ENCODE data around the gene RSU1. TPM values are rescaled to one million over a fixed set of nuclear protein-coding genes. Genes with fewer than 3 reads are reported as not detected.

RSU1 gene
- total RNA-seq, 1 donor from 2014 or later = 37.3 TPM

DNA sequence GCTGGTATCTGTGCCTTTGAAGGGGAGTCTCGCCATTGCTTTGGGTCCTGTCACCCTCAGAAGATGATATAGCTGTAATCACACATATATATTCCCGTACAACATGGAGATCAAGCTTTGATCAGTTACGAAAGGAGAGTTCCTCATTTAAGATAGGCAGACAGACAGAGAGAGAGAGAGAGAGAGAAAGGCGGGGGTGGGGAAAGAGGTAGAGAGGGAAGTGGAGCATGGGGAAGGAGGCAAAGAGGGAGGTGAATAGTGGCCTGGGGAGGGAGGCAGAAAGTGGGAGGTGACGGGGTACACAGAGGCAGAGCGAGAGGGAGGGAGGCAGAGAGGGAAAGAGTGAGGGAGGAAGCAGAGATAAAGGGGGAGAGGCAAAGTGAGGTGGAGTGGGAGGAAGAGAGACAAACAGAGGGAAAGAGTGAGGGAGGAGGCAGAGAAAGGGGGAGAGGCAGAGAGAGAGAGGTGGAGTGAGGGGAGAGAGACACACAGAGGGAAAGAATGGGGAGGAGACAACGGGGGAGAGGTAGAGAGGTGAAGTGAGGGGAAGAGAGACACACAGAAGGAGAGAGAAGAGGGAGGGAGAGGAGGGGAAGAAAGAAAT, 250.9 kb downstream of the RSU1 start:
- H3K27ac Mint-ChIP-seq = no peak overlapping the region
- no peak overlapping the region for H3K4me3 Mint-ChIP-seq
- no peaks in the 10 kb centered on the region for H3K4me1 Mint-ChIP-seq (ENCODE audit: unreplicated experiment)
- peaks cover 20% of the 10 kb centered on the region for H3K27me3 Mint-ChIP-seq
- no peak for DNase-seq (ENCODE audit: extremely low spot score, unreplicated experiment)
- no peaks in the 10 kb centered on the region for H3K9me3 Mint-ChIP-seq
- no peaks in the 10 kb centered on the region for H3K36me3 Mint-ChIP-seq
- TF ChIP-seq, protein P1, sequence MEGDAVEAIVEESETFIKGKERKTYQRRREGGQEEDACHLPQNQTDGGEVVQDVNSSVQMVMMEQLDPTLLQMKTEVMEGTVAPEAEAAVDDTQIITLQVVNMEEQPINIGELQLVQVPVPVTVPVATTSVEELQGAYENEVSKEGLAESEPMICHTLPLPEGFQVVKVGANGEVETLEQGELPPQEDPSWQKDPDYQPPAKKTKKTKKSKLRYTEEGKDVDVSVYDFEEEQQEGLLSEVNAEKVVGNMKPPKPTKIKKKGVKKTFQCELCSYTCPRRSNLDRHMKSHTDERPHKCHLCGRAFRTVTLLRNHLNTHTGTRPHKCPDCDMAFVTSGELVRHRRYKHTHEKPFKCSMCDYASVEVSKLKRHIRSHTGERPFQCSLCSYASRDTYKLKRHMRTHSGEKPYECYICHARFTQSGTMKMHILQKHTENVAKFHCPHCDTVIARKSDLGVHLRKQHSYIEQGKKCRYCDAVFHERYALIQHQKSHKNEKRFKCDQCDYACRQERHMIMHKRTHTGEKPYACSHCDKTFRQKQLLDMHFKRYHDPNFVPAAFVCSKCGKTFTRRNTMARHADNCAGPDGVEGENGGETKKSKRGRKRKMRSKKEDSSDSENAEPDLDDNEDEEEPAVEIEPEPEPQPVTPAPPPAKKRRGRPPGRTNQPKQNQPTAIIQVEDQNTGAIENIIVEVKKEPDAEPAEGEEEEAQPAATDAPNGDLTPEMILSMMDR (conservative IDR thresholded peaks at IDR 0.05) = no peak

DNA sequence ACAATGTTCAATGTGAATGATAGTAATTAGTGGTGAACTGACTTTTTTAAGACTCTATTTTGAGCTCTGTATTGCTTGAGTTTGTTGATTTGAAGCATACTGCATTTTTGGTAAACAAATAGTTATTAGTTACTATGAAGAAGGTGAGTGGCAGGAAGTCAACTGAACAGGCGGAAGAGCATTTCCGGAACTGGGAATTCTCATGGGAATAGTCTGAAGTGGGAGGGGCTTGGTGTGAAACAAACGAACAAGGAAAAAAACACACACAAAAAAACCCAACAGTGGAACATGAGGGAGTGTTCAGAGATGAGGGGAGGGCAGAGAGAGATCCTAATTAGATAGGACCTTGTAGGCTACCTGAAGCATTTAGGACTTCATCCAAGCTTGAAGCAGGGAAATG, 251.6 kb downstream of the RSU1 start:
- no peaks in the 10 kb centered on the region for H3K36me3 Mint-ChIP-seq
- H3K4me3 Mint-ChIP-seq = no peak overlapping the region
- no peak overlapping the region for H3K27ac Mint-ChIP-seq
- H3K27me3 Mint-ChIP-seq = peaks cover 15% of the 10 kb centered on the region
- TF ChIP-seq, protein P1 (conservative IDR thresholded peaks at IDR 0.05) = no peak
- no peak for DNase-seq (ENCODE audit: extremely low spot score, unreplicated experiment)
- H3K9me3 Mint-ChIP-seq = no peaks in the 10 kb centered on the region
- no peaks in the 10 kb centered on the region for H3K4me1 Mint-ChIP-seq (ENCODE audit: unreplicated experiment)

- Mint-ChIP-seq H3K4me3 (no peak overlapping the region), H3K4me1 (ENCODE audit: unreplicated experiment) (no peaks in the 10 kb centered on the region), H3K36me3 (no peaks in the 10 kb centered on the region), H3K27ac (no peak overlapping the region), H3K27me3 (peaks cover 22% of the 10 kb centered on the region), H3K9me3 (no peaks in the 10 kb centered on the region)
- TF ChIP-seq, protein P1 (conservative IDR thresholded peaks at IDR 0.05) = no peak
- no peak for DNase-seq (ENCODE audit: extremely low spot score, unreplicated experiment)
These were observed 254.3 kb downstream of the RSU1 start for GRCh38 chr10:16562891-16563290.

DNA sequence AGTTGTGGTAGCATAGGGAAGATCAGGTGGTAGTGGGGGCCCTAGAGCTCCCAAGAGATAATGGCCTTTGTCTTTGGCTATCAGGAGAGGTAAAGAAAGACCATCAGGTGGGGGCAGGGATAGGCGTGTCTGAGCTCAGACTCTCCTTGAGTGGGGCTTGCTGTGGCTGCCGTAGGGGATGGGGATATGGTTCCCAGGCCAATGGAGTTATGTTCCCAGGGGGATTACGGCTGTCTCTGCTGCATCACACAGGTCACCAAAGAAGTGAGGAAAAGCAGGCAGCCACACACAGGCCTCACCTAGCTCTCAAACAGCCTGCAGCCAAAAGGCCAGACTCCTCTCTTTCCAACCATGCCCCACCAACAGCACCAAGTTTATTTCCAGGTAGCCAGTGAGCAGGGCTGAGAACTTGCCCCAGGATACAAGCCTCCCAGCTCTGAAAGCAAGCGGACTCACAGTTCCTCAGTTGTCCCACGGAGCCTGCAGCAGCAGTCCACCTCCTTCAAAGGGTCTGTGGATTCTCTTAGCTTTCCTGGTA, 257.9 kb downstream of the RSU1 start:
- H3K27ac Mint-ChIP-seq = no peak overlapping the region
- no peaks in the 10 kb centered on the region for H3K9me3 Mint-ChIP-seq
- H3K36me3 Mint-ChIP-seq = no peaks in the 10 kb centered on the region
- H3K27me3 Mint-ChIP-seq = peaks cover 32% of the 10 kb centered on the region
- no peak overlapping the region for H3K4me3 Mint-ChIP-seq
- no peak for DNase-seq (ENCODE audit: extremely low spot score, unreplicated experiment)
- TF ChIP-seq, protein P1 (conservative IDR thresholded peaks at IDR 0.05) = no peak
- no peaks in the 10 kb centered on the region for H3K4me1 Mint-ChIP-seq (ENCODE audit: unreplicated experiment)

DNA sequence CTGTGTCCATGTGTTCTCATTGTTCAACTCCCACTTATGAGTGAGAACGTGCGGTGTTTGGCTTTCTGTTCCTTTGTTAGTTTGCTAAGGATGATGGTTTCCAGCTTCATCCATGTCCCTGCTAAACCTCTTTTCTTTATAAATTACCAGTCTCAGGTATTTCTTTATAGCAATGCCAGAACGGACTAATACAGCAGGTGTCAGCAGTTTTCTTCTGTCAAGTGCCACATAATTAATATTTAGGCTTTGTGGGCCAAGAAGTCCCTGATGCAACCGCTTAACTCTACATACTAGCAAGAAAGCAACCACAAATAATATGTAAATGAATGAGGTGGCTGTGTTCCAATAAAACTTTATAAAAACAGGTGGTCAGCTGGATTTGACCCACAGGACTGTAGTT, 269.3 kb downstream of the RSU1 start:
- H3K9me3 Mint-ChIP-seq = peaks cover 4% of the 10 kb centered on the region
- H3K4me3 Mint-ChIP-seq = no peak overlapping the region
- peaks cover 22% of the 10 kb centered on the region for H3K27me3 Mint-ChIP-seq
- DNase-seq (ENCODE audit: extremely low spot score, unreplicated experiment) = no peak
- no peaks in the 10 kb centered on the region for H3K36me3 Mint-ChIP-seq
- H3K27ac Mint-ChIP-seq = no peak overlapping the region
- no peaks in the 10 kb centered on the region for H3K4me1 Mint-ChIP-seq (ENCODE audit: unreplicated experiment)
- TF ChIP-seq, protein P1 (conservative IDR thresholded peaks at IDR 0.05) = no peak
